GM12878 (cell line): Measurements from ENCODE around the gene GALNT15. TPM values are rescaled to one million over a fixed set of nuclear protein-coding genes. Genes with fewer than 3 reads are reported as not detected.

Experiments used
- CHD1 ChIP-seq: IDR thresholded peaks from 2 replicates; pipeline ENCODE4 v1.6.1; 2012; ENCODE audit warnings: low read depth, low read length, improper control_type of control experiment
- IRF5 ChIP-seq: fragments of 450-650 bp; IDR thresholded peaks from 2 replicates; pipeline ENCODE4 v1.6.1; 2017; ENCODE audit warnings: borderline replicate concordance
- JUNB ChIP-seq: IDR thresholded peaks from 2 replicates; pipeline ENCODE4 v1.6.1; 2016; ENCODE audit warnings: antibody characterized with exemption, mild to moderate bottlenecking
- JUND ChIP-seq: IDR thresholded peaks from 2 replicates; pipeline ENCODE4 v1.6.1; 2012; ENCODE audit warnings: low read depth, mild to moderate bottlenecking, low read length, improper control_type of control experiment, moderate library complexity
- MEF2B ChIP-seq: fragments of 450-650 bp; IDR thresholded peaks from 2 replicates; pipeline ENCODE4 v1.6.1; 2018; ENCODE audit warnings: mild to moderate bottlenecking, moderate library complexity; ENCODE audit not compliant: partially characterized antibody, poor library complexity, severe bottlenecking
- NBN ChIP-seq: fragments of 450-650 bp; IDR thresholded peaks from 2 replicates; pipeline ENCODE4 v1.6.1; 2016
- RBBP5 ChIP-seq: fragments of 200-600 bp; sonication (generic); conservative IDR thresholded peaks from 2 replicates; pipeline ENCODE4 v1.6.1; 2016
- RELA ChIP-seq: fragments of 450-650 bp; IDR thresholded peaks from 2 replicates; pipeline ENCODE4 v1.8.0; 2014; ENCODE audit warnings: borderline replicate concordance; ENCODE audit not compliant: partially characterized antibody
- REST ChIP-seq: IDR thresholded peaks from 2 replicates; pipeline ENCODE4 v1.6.1; 2012; ENCODE audit warnings: mild to moderate bottlenecking, low read depth, low read length
- RFX5 ChIP-seq: IDR thresholded peaks from 2 replicates; pipeline ENCODE4 v1.6.1; 2011; ENCODE audit warnings: low read depth, low read length, improper control_type of control experiment
- SMAD5 ChIP-seq: IDR thresholded peaks from 2 replicates; pipeline ENCODE4 v1.6.1; 2016; ENCODE audit warnings: antibody characterized with exemption, low read depth
- SPI1 ChIP-seq: IDR thresholded peaks from 2 replicates; pipeline ENCODE4 v1.6.1; 2011; ENCODE audit warnings: low read depth, mild to moderate bottlenecking, low read length, moderate library complexity, borderline replicate concordance; ENCODE audit not compliant: insufficient read depth
- USF1 ChIP-seq: IDR thresholded peaks from 2 replicates; pipeline ENCODE4 v1.6.1; 2011; ENCODE audit warnings: borderline replicate concordance, low read depth, mild to moderate bottlenecking, moderate library complexity, mixed read lengths, low read length; ENCODE audit not compliant: insufficient read depth; ENCODE audit errors: extremely low read length
- ZBTB4 ChIP-seq: fragments of 450-650 bp; formaldehyde crosslinking; IDR thresholded peaks from 2 replicates; pipeline ENCODE4 v1.4.0; 2022; ENCODE audit warnings: mild to moderate bottlenecking, moderate library complexity
- ZNF274 ChIP-seq: IDR thresholded peaks from one replicate; pipeline ENCODE4 v1.8.0; 2011; ENCODE audit not compliant: insufficient read length, insufficient read depth
- ZNF687 ChIP-seq: fragments of 450-650 bp; IDR thresholded peaks from 2 replicates; pipeline ENCODE4 v1.6.1; 2017; ENCODE audit warnings: mild to moderate bottlenecking, moderate library complexity
- polyA plus RNA-seq, 11 experiments: library from polyadenylated mRNA; depleted of rRNA in 4 of 11; unstranded in 6 of 11; stranded (reverse) in 5 of 11; fragments of >200 nt; fragmentation: Nextera tagmentation in 4 of 11; fragmentation: Illumina TruSeq in 1 of 11; extraction: Ambion mirVana in 4 of 11; extraction: Trizol in 1 of 11; gene quantifications; 1 replicate in 1 of 11; 2 replicates in 10 of 11; pipeline versions ENCODE4 v1.2.1 to v1.2.3, GENCODE V29; 2011 to 2016; ENCODE audit warnings: inconsistent platforms in 2 of 11, missing spikeins in 2 of 11, low read depth in 1 of 11
- total RNA-seq, 4 experiments: library from RNA; depleted of rRNA in 3 of 4; stranded (reverse); fragments of >200 nt in 3 of 4; fragmentation: Illumina TruSeq in 1 of 4; extraction: Trizol in 1 of 4; gene quantifications; 2 replicates each; pipeline versions ENCODE4 v1.2.1 to v1.2.3, GENCODE V29; 2013 to 2021

GALNT15 gene
- total and polyA plus RNA-seq, 10 of the 15 experiments (the other 5 are each of a cell fraction or from before 2014, with no cell fraction given): 0.03 to 0.05 TPM; not detected in 8

GRCh38 chr3:16264708-16265454 is 90.4 kb downstream of the GALNT15 start, which contains the start of the genes DPH3 and OXNAD1 (continued):
- TF ChIP-seq ZBTB4 (CRISPR knock-in tag) (no peak), IRF5 (no peak), USF1 (no peak), REST (no peak), JUNB (no peak), ZNF274 (no peak), RELA (peak; percentile 41), SPI1 (no peak), NBN (peak; percentile 99), MEF2B (no peak), CHD1 (peak; percentile 88; the same call in 1 of the 2 replicates), RFX5 (peak; percentile 92), JUND (peak; percentile 60; the same call in 1 of the 2 replicates), SMAD5 (peak; percentile 37; the same call in 1 of the 2 replicates), RBBP5 (no peak; the same call in 1 of the 2 replicates), ZNF687 (0 out of 2 replicates have a peak, but pooled peaks have one; percentile 10)
